ENCODE data around the gene CDK15.
"Not testable (repeated sequence)": the region's sequence is repeated elsewhere in the genome, so short reads cannot be mapped to it uniquely, and the experiment has no call there.

CDK15 gene

GRCh38 chr2:201835066-201835465 lies 28.7 kb downstream of the CDK15 start:
- no peak for DNase-seq

DNA sequence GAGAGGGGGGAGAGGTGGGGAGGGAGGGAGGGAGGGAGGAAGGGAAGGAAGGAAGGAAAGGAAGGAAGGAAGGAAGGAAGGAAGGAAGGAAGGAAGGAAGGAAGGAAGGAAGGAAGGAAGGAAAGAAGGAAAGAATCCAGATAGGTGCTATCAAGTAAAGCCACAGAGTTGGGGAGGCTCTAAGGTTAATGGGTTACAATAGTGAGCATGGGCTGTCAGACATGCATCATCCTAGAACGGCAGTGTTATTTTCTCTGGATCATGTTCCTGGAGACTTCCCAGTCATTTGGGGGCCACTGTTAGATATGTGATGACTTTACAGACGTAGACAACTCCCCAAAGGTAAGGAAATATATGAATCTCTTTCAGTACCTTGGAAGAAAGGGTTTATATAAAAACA lies 31.1 kb downstream of the CDK15 start:
- no peak for DNase-seq

DNA sequence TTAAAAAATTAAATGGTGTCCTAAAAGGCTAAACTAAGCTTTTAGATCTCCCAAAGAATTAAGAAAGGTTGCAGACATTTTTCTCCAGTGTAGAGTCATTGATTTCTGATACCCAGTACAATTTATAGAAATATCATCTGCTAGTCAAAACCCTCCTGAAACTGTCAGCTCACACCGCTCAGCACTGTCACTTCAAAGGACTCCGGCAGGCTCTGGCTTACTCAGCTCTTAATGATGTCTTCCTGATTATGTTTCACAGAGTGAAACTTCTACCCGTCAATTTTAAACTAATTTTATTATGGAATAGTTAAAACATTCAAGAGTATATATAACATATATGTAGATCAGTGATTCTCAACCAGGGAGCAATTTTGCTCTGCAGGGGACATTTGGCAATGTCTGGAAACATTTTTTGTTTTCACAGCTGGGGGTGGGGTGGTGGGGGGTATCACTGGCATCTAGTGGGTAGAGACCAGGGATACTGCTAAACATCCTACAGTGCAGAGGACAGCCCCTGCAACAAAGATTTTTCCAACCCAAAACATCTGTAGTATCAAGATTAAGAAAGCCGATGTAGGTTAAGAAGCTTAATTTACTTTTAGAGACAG lies 31.6 kb downstream of the CDK15 start:
- DNase-seq, result no peak

- no peak for DNase-seq
Observed at GRCh38 chr2:201839727-201840126, 33.4 kb downstream of the CDK15 start.

- DNase-seq, result no peak
Observed at GRCh38 chr2:201840726-201841125, 34.4 kb downstream of the CDK15 start.

DNA sequence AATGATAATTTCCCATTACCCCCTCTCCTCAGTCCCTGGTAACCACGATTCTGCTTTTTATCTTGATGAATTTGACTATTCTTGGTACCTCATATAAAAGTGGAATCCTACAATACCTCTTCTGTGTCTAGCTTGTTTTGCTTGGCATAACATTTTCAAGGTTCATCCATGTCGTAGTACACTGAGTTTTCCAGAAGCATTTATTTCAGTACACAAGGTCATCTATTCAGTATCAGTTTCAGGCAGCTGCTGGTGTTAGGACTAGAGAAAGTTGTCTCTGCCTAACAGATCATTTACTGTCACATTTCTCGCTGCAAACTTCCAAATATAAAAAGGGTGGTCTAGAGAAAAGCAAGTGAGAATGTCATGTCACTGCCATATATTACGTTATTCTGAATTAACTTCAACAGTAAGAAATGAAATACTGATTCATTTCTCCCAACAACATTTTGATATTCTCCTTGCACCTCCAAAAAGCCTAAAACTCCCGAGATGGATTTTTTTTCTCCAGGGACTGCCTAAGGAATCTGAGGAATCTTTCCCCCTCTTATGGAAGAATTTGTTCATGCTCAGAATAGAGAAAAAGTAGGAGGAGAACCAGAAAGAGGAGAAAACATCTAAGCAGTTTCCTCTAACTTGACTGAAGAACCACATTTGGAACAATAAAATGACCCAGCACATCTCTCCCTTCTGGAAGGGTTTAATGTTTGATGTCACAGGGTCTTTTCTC lies 36.0 kb downstream of the CDK15 start:
- no peak for DNase-seq

DNA sequence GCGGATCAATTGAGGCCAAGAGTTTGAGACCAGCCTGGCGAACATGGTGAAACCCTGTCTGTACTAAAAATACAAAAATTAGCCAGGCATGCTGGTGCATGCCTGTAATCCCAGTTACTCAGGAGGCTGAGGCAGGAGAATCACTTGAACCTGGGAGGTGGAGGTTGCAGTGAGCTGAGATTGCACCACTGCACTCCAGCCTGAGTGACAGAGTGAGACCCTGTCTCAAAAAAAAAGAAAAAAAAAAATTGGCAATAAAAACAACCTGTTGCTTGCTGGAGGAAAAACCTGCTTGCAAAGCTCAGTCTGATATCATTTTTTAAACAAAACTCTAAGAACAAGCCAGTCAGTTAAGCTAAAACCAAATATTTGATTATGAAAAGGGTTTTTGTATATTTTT lies 38.6 kb downstream of the CDK15 start:
- not testable (repeated sequence) for DNase-seq

GRCh38 chr2:201847481-201847880 lies 41.1 kb downstream of the CDK15 start:
- DNase-seq, result no peak

DNA sequence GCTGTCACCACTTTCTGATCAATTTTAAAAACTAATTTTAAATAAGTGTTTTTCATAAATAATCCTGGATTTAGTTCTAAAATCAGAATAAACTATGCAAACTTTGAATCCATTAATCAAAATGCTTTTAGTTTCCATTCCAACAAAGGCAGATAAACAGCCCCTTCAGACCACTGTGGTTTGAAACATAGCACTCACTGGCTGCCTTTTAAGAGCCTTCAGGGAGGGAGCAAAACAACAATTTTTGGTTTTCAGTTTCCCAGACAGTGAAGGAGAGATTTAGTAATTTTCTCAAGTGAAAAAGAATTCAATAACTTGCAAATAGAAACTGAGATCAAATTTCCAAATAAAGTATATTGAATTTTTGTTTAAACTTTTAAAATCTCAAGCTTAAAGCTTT lies 46.1 kb downstream of the CDK15 start:
- no peak for DNase-seq

DNA sequence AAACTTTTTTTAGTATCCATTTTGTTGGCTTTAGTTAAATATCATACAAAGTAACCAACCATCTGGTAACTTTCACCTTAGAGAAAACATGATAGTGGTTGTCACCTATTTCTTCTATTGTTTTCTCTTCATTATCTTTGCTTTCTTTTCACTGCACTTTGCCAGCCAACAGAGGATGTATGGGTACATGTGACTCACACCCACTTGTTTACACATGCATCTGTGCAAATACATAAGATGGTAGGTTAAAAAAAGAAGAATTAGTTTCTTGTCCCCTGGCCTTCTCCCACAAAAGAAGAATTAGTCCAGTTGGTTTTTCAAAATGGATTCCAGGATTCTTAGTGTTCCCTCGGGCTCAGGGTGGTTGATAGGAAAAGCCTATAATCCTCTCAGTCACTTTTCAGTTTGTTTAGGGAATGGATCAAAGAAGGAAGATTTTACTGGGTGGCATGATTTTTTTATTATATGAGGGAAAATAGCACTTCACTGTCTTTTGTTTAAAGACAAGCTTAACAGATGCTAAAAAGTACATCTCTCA lies 46.6 kb downstream of the CDK15 start:
- no peak for DNase-seq

DNA sequence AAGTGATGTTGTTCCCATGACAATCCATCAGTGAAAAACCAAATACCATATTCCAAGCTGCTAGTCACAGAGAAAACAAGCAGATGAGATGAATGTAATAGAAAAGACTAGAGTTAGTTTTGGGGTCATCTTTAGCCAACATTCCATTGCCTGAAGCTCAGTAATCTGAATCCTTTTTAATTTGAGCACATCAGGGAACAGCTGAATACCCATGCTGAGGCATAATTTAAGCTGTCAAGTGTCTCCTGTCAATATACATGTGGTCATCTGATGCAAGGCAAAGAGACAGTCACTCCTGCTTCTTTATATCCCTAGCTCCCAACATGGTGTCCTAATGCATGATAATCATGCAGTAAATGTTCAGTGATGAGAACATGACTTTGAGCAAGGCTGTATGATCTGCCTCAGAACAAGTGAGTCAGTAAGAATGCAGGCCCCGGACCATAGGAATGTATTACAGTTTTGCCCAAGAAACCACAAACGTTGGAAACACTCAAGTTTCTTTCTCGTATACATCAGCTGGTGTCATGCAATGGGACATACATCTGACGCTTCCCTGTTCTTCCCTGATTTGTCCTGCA lies 48.0 kb downstream of the CDK15 start:
- DNase-seq, result no peak

- no peak for DNase-seq
Observed at GRCh38 chr2:201854841-201855240, 48.5 kb downstream of the CDK15 start.

DNA sequence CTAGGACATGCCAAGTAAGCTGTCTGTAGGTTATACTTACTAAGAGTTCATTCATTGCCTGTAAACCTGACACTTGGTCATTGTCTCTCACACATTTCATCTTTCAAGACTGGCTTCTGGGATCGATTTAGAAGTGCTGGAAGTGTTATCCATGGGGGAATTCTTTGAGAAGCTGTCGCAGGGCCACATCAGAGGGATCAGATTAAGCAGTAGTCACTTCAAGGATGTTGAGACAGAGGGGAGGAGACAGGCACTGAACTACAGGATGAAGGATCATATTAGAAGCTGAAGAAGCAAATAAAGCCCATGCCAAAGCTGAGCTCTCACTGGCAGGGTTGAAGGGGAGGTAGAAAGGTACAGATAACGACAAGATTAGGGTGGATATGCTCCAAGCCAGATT lies 49.0 kb downstream of the CDK15 start:
- no peak for DNase-seq

GRCh38 chr2:201857326-201857725 lies 51.0 kb downstream of the CDK15 start:
- DNase-seq, result no peak

- DNase-seq, result no peak
Observed at GRCh38 chr2:201858281-201859184, 52.2 kb downstream of the CDK15 start.

DNA sequence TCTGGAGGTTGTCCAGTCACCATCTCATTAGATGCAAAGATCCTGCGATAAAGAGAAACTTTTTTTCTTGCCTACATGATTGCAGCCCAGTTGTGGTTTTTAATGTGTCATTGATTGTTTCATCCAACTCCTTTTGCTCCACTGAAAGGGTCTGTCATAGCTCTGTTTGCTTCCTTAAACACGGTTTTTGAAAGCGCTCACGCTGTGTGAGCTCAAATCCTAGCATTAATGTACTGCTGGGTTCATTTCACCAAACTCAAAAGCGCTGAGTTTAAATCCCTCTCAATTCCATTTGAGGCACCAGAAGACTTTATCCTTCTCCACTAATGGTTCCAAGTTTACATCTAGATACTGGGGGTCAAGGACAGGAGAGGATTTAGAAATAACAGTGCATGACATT lies 53.6 kb downstream of the CDK15 start:
- DNase-seq, result no peak

DNA sequence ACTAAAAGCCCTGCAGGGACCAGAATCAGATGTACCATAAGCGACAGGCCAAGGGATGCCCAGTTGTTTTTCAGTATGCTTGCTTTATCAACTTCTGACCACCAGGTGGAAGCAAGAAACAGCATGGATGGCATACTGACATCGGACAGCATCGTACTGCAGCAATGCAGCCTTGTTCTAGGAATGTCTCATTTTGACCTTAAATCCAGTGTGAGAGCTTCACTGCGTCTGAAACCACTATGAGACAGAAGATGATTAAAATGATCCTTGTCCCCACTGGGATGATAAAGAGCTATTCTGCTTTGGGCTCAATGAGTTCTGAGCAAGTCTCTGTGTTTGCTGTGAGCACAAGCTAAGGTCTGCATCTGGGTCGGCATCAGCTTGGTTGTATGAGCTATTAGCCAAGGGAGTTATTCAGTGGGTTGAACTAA lies 54.3 kb downstream of the CDK15 start:
- peak; percentile 84 for DNase-seq

DNA sequence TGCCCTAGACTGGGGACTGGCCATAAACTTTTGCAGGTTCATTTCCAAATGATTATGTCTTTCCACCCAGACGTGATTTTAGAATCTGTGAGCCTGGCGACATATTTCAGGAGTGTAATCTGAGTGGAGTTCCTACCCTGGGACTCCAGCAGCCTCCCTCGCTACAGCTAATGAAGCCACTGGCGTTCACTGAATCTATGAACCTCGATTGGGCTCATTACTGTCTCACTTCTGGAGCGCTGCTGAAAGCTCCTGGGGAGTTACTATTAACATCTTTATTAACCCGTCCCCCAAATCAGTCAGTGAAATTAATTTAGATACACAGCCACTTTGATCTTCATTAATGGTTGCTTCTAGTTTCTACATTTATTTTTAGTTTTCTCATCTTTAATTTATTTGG lies 56.5 kb downstream of the CDK15 start:
- DNase-seq, result no peak

DNA sequence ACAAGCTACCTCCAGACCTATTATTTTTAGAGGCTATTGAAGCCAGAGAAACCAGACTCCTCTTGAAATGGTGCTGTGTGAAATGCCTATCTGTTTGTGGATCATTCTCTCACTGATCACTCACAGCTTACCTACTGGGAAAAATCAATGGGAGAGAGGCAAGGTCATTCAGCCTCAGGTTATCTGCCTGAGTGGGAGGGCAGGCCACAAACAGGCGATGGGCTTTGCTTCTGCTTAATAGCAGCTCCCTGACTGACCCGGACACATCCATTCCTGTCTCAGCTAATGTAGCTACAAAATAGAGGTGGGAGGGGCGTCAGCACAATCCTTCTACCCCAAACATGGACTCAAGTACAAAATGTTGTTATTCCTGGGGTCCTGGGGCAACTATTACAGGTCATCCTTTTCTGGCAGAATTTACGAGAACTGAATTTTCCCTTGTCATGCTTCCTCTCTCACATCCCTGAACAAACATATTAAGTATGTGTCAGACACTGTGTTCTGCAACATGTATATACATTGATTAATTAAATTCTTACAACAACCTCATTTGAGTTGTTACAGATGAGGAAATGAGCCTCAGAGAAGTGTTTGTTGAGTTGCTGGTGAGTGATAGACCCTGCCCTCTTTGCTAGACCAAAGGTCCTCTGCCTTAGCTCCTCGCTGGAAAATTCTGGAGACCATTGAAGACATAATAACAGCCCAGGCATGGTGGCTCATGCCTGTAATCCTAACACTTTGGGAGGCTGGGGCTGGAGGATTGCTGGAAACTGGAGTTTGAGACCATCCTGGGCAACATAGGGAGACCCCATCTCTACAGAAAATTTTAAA lies 60.5 kb downstream of the CDK15 start:
- DNase-seq, result no peak

GRCh38 chr2:201871471-201871870 lies 65.1 kb downstream of the CDK15 start:
- DNase-seq, result no peak

GRCh38 chr2:201872591-201872990 lies 66.3 kb downstream of the CDK15 start:
- no peak for DNase-seq

DNA sequence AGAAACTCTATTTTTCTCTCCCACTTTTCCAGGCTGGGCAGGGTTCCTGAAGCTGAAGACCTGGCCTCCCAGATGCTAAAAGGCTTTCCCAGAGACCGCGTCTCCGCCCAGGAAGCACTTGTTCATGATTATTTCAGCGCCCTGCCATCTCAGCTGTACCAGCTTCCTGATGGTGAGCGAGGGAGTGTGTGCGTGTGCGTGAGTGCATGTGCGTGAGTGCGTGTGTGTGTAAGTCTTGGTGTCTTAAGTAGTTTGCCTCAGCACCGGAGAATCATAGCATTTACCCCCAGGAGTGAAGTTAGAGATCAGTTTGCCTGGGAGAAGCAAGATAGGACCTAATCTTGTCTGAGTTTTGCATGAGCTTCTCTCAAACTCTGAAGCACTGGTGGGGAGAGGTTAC lies 73.7 kb downstream of the CDK15 start:
- DNase-seq, result no peak

All from NCI-H1694 (cell line).